NCI-H1048 (cell line): ENCODE data around the gene ARHGAP44.

Source experiments
- DNase-seq: peaks from one replicate; lab custom pipeline; 2025; lab: John Stamatoyannopoulos, UW

The ARHGAP44 gene

GRCh38 chr17:13025687-13026086, 236.4 kb downstream of the ARHGAP44 start:
- DNase-seq: no peak

- DNase-seq: no peak
These were observed 237.9 kb downstream of the ARHGAP44 start for GRCh38 chr17:13027246-13027645.

GRCh38 chr17:13029340-13029739, 240.0 kb downstream of the ARHGAP44 start:
- DNase-seq: no peak

GRCh38 chr17:13030056-13030455, 240.8 kb downstream of the ARHGAP44 start:
- DNase-seq: no peak

GRCh38 chr17:13030459-13031300, 241.4 kb downstream of the ARHGAP44 start:
- no peak for DNase-seq

GRCh38 chr17:13031718-13032350, 242.5 kb downstream of the ARHGAP44 start:
- no peak for DNase-seq

- DNase-seq: no peak
These were observed 246.1 kb downstream of the ARHGAP44 start for GRCh38 chr17:13035420-13035819.

GRCh38 chr17:13036751-13037150, 247.5 kb downstream of the ARHGAP44 start:
- no peak for DNase-seq

- DNase-seq: no peak
These were observed 249.8 kb downstream of the ARHGAP44 start for GRCh38 chr17:13038931-13039665.
